B cell (primary cell): ENCODE measurements around the gene ALDH1A1. TPM values are rescaled to one million over a fixed set of nuclear protein-coding genes. Genes with fewer than 3 reads are reported as not detected.

Experiments used
- ATAC-seq: fragments of 200-7000 bp; cut with Tn5 transposase; one replicate; pipeline ENCODE4 v1.10.0; 2021; ENCODE audit warnings: low read depth, mild to moderate bottlenecking, moderate number of reproducible peaks, moderate library complexity
- CTCF ChIA-PET: fragments of 350-600 bp; sonication (Branson Sonifier 250); formaldehyde crosslinking; loops from one replicate; lab custom pipeline; 2021; ENCODE audit warnings: antibody characterized with exemption, inconsistent platforms; lab: Charles Lee
- POLR2A ChIA-PET: fragments of 350-600 bp; sonication (Branson Sonifier 250); formaldehyde crosslinking; loops from one replicate; lab custom pipeline; 2021; ENCODE audit warnings: antibody characterized with exemption; lab: Charles Lee
- DNase-seq: peaks from one replicate; pipeline ENCODE4 v3.0.0; 2013
- H2AFZ ChIP-seq: 2 replicates; pipeline ENCODE4 v1.6.1; 2012; ENCODE audit warnings: mild to moderate bottlenecking, low read depth, low read length; ENCODE audit not compliant: insufficient read depth, poor library complexity, severe bottlenecking
- H3K27ac ChIP-seq, 2 donors: 1 replicate in 1 of 2; 2 replicates in 1 of 2; pipeline ENCODE4 v1.5.1; 2012 to 2013; ENCODE audit warnings: low read length in 2 of 2, mild to moderate bottlenecking in 2 of 2, moderate library complexity in 1 of 2
- H3K27me3 ChIP-seq, 4 experiments: fragments of 200-600 bp in 1 of 4; sonication (generic) in 1 of 4; replicated peaks in 1 of 4; 1 replicate in 2 of 4; 2 replicates in 2 of 4; pipeline versions ENCODE4 v1.6.1 to v1.7.0; 2013 to 2016; ENCODE audit warnings: low read length in 3 of 4, mild to moderate bottlenecking in 2 of 4, mixed read lengths in 1 of 4, moderate library complexity in 1 of 4; ENCODE audit not compliant: insufficient read depth in 4 of 4, control insufficient read depth in 3 of 4; ENCODE audit errors: control extremely low read depth in 1 of 4
- H3K36me3 ChIP-seq, 2 experiments: replicated peaks in 1 of 2; 1 replicate in 1 of 2; 2 replicates in 1 of 2; pipeline versions ENCODE4 v1.6.1 to v1.7.1; 2013; ENCODE audit warnings: low read length in 1 of 2; ENCODE audit not compliant: insufficient read depth in 2 of 2, control insufficient read depth in 1 of 2; ENCODE audit errors: control extremely low read depth in 1 of 2, extremely low read depth in 1 of 2
- H3K4me1 ChIP-seq, 2 donors: fragments of 200-600 bp in 1 of 2; sonication (generic) in 1 of 2; 1 replicate in 1 of 2; 2 replicates in 1 of 2; pipeline versions ENCODE4 v1.5.1 to v1.6.1; 2013 to 2017; ENCODE audit warnings: low read length in 2 of 2; ENCODE audit not compliant: control insufficient read depth in 2 of 2, insufficient read depth in 2 of 2
- H3K4me2 ChIP-seq: replicated peaks from 2 replicates; pipeline ENCODE3; 2012; ENCODE audit warnings: mild to moderate bottlenecking, low read depth, low read length; ENCODE audit not compliant: poor library complexity, severe bottlenecking
- H3K4me3 ChIP-seq, 5 experiments: fragments of 200-600 bp in 1 of 5; sonication (generic) in 1 of 5; 1 replicate in 3 of 5; 2 replicates in 2 of 5; pipeline versions ENCODE4 v1.5.1 to v1.7.0; 2011 to 2016; ENCODE audit warnings: low read length in 4 of 5, mild to moderate bottlenecking in 4 of 5, low read depth in 2 of 5, control low read depth in 1 of 5, moderate library complexity in 1 of 5; ENCODE audit not compliant: insufficient read depth in 1 of 5; ENCODE audit errors: control extremely low read depth in 1 of 5, extremely low read depth in 1 of 5
- H3K79me2 ChIP-seq: fragments of 200-600 bp; sonication (generic); one replicate; pipeline ENCODE4 v1.6.0; 2016; ENCODE audit warnings: low read length; ENCODE audit not compliant: control insufficient read depth, insufficient read depth
- H3K9ac ChIP-seq: fragments of 200-600 bp; sonication (generic); 2 replicates; pipeline ENCODE4 v1.6.1; 2017; ENCODE audit warnings: mild to moderate bottlenecking, low read length, moderate library complexity
- H3K9me3 ChIP-seq, 3 donors: one replicate each; pipeline versions ENCODE4 v1.6.1 to v1.7.1; 2013; ENCODE audit warnings: low read length in 2 of 3; ENCODE audit not compliant: control insufficient read depth in 2 of 3, insufficient read depth in 1 of 3; ENCODE audit errors: control extremely low read depth in 1 of 3
- H4K20me1 ChIP-seq: 2 replicates; pipeline ENCODE4 v1.6.0; 2012; ENCODE audit warnings: mild to moderate bottlenecking, low read length; ENCODE audit not compliant: insufficient read depth, control insufficient read depth, poor library complexity, severe bottlenecking
- H3K27ac Mint-ChIP-seq: one replicate; pipeline ENCODE4 v1.8.0; 2021; ENCODE audit warnings: mixed read lengths
- H3K27me3 Mint-ChIP-seq: one replicate; pipeline ENCODE4 v1.8.0; 2021; ENCODE audit warnings: mixed read lengths
- H3K4me1 Mint-ChIP-seq: one replicate; pipeline ENCODE4 v1.8.0; 2021; ENCODE audit warnings: mixed read lengths
- H3K4me3 Mint-ChIP-seq: one replicate; pipeline ENCODE4 v1.8.0; 2021; ENCODE audit warnings: mixed read lengths
- H3K9me3 Mint-ChIP-seq: one replicate; pipeline ENCODE4 v1.8.0; 2022; ENCODE audit warnings: mixed read lengths; ENCODE audit not compliant: insufficient read depth
- CTCF ChIP-seq: fragments of 200-600 bp; IDR thresholded peaks from one replicate; pipeline ENCODE4 v1.8.0; 2022; ENCODE audit warnings: antibody characterized with exemption, mild to moderate bottlenecking
- EZH2 ChIP-seq: IDR thresholded peaks from 2 replicates; pipeline ENCODE4 v1.6.1; 2012; ENCODE audit warnings: borderline replicate concordance, low read depth, mild to moderate bottlenecking, moderate library complexity, low read length; ENCODE audit not compliant: insufficient read depth, poor library complexity, severe bottlenecking
- WGBS: methylation state at CpG from one replicate; pipeline ENCODE4 v1.1.5; 2013; ENCODE audit warnings: missing lambda C conversion rate; ENCODE audit not compliant: insufficient coverage; 5-methylcytosine and 5-hydroxymethylcytosine counted together
- intact Hi-C: fragments of 100-400 bp; cut with micrococcal nuclease; formaldehyde crosslinking; loops from one replicate; pipeline ENCODE4 v1.10.0; 2022
- polyA plus RNA-seq: library from polyadenylated mRNA; depleted of rRNA; stranded (reverse); fragments of >200 nt; gene quantifications from 2 replicates; pipeline ENCODE4 v1.2.3, GENCODE V29; 2012
- total RNA-seq, 2 donors: library from RNA; stranded (reverse); fragments of 120-200 nt in 1 of 2; gene quantifications; 1 replicate in 1 of 2; 2 replicates in 1 of 2; pipeline versions ENCODE4 v1.2.3 to v1.2.4, GENCODE V29; 2013 to 2022

ALDH1A1 gene
- total and polyA plus RNA-seq, 2 donors (not counting 1 experiment from before 2014, with no cell fraction given), result 0.43 TPM; not detected in 1

GRCh38 chr9:72874344-72874743 is 78.5 kb downstream of the ALDH1A1 start:
- WGBS, result 92% methylated on average over 2 of the region's 2 CpGs
- Mint-ChIP-seq H3K27me3 (peaks cover 2% of the 10 kb centered on the region), H3K9me3 (no peaks in the 10 kb centered on the region), H3K4me1 (no peaks in the 10 kb centered on the region), H3K4me3 (no peak overlapping the region), H3K27ac (no peak overlapping the region)
- ChIA-PET POLR2A (no interaction called here), CTCF (no interaction called here)
- intact Hi-C loops, result no loop called here
- Histone ChIP-seq H2AFZ (no peak overlapping the region), H3K4me3 (no peak overlapping the region), H3K36me3 (no peaks in the 10 kb centered on the region), H3K9ac (no peak overlapping the region), H3K27ac (no peak overlapping the region), H3K9me3 (no peaks in the 10 kb centered on the region), H3K4me2 (no peak overlapping the region), H3K4me1 (no peaks in the 10 kb centered on the region), H3K79me2 (no peaks in the 10 kb centered on the region), H4K20me1 (no peaks in the 10 kb centered on the region), H3K27me3 (no peaks in the 10 kb centered on the region)
- no peak for TF ChIP-seq EZH2
- no peak for ATAC-seq
- no peak for DNase-seq

GRCh38 chr9:72873456-72873855 is 79.4 kb downstream of the ALDH1A1 start:
- DNase-seq, result no peak
- H3K4me1 ChIP-seq, result no peaks in the 10 kb centered on the region
- Mint-ChIP-seq H3K4me1 (no peaks in the 10 kb centered on the region), H3K9me3 (no peaks in the 10 kb centered on the region), H3K4me3 (no peak overlapping the region), H3K27me3 (peaks cover 2% of the 10 kb centered on the region), H3K27ac (no peak overlapping the region)
- no peaks in the 10 kb centered on the region for H4K20me1 ChIP-seq
- no peaks in the 10 kb centered on the region for H3K36me3 ChIP-seq
- ATAC-seq, result no peak
- no peak overlapping the region for H3K4me2 ChIP-seq
- intact Hi-C loops, result no loop called here
- POLR2A ChIA-PET, result no interaction called here
- TF ChIP-seq EZH2 (no peak), CTCF (no peak)
- no CpG with 5 or more reads among the region's 1 CpG for WGBS
- no peak overlapping the region for H3K9ac ChIP-seq
- CTCF ChIA-PET, result no interaction called here
- H3K4me3 ChIP-seq, result no peak overlapping the region
- H3K27ac ChIP-seq, result no peak overlapping the region
- H3K9me3 ChIP-seq, result no peaks in the 10 kb centered on the region
- H3K79me2 ChIP-seq, result no peaks in the 10 kb centered on the region
- H3K27me3 ChIP-seq, result no peaks in the 10 kb centered on the region
- no peak overlapping the region for H2AFZ ChIP-seq
